Transverse colon (tissue), 3 donors: ENCODE measurements around the gene GLUD2.

Source experiments
- POLR2A ChIP-seq: fragments of 450-650 bp; IDR thresholded peaks from one replicate; pipeline ENCODE4 v1.6.1; 2016; ENCODE audit warnings: antibody characterized with exemption, mild to moderate bottlenecking, moderate library complexity
- POLR2AphosphoS5 ChIP-seq, 3 donors: sonication (generic); formaldehyde crosslinking; IDR thresholded peaks; one replicate each; pipeline ENCODE4 v1.6.1; 2016; ENCODE audit warnings: antibody characterized with exemption in 3 of 3

DNA sequence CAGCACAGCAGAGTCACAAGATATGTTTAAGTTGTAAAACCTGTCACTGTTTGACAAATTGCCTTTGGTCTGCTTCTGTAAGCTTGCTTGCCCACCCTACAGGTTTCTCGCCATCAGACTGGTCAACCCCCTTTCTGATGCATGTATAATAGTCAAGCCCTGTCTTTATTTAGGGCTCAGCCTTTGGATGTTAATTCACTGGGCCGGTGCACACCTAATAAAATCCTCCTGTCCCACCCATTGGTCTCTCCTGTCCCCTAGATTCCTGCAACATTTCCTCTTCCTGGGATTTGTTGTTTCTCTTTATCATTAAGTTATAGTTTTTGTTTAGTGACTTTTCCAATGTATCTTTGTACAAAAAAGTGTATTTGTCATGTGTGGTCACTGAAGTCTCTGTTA, 38.2 kb downstream of the GLUD2 start:
- TF ChIP-seq POLR2AphosphoS5 (IDR thresholded peaks at IDR 0.05) (no peak), POLR2A (no peak)
